GM18951 (cell line): Measurements from ENCODE around the gene NAXE.
"Not testable (repeated sequence)": the region's sequence is repeated elsewhere in the genome, so short reads cannot be mapped to it uniquely, and the experiment has no call there.

Experiments used
- POLR2A ChIP-seq: IDR thresholded peaks from 4 replicates; pipeline ENCODE4 v1.6.1; 2011; ENCODE audit warnings: mild to moderate bottlenecking; ENCODE audit not compliant: insufficient read length, insufficient read depth; ENCODE audit errors: extremely low read depth
- in situ Hi-C: fragments of 300-500 bp; cut with MboI; formaldehyde crosslinking; loops from one replicate; pipeline ENCODE4 v1.12.0; 2022; ENCODE audit warnings: low sequenced_read_pairs, mixed read lengths, inconsistent platforms; ENCODE audit not compliant: unreplicated experiment

Gene NAXE

GRCh38 chr1:156592910-156593660 lies 1.5 kb downstream of the NAXE start:
- in situ Hi-C loops = no loop called here
- TF ChIP-seq POLR2A = no peak

- in situ Hi-C loops = no loop called here
- no peak for TF ChIP-seq POLR2A
Observed at GRCh38 chr1:156593661-156593989, 2.0 kb downstream of the NAXE start.

GRCh38 chr1:156594190-156594589 lies 2.6 kb downstream of the NAXE start:
- in situ Hi-C loops = no loop called here
- TF ChIP-seq POLR2A = no peak

- in situ Hi-C loops = no loop called here
- TF ChIP-seq POLR2A = no peak
Observed at GRCh38 chr1:156595016-156595415, 3.4 kb downstream of the NAXE start.

- in situ Hi-C loops = no loop called here
- no peak for TF ChIP-seq POLR2A
Observed at GRCh38 chr1:156596426-156596825, 4.8 kb downstream of the NAXE start.

- in situ Hi-C loops = no loop called here
- TF ChIP-seq POLR2A = no peak
Observed at GRCh38 chr1:156598125-156598524, 6.5 kb downstream of the NAXE start.

- no peak for TF ChIP-seq POLR2A
- in situ Hi-C loops = no loop called here
Observed at GRCh38 chr1:156598731-156599432, 7.3 kb downstream of the NAXE start.

- in situ Hi-C loops = no loop called here
- no peak for TF ChIP-seq POLR2A
Observed at GRCh38 chr1:156599811-156600210, 8.2 kb downstream of the NAXE start.

GRCh38 chr1:156600733-156601121 lies 9.2 kb downstream of the NAXE start:
- in situ Hi-C loops = no loop called here
- no peak for TF ChIP-seq POLR2A

- in situ Hi-C loops = no loop called here
- TF ChIP-seq POLR2A = peak; percentile 76
Observed at GRCh38 chr1:156601122-156601830, 9.7 kb downstream of the NAXE start, which contains the start of gene GPATCH4. Gene GPATCH4 (minus strand): TSS chr1:156601479.

- in situ Hi-C loops = no loop called here
Observed at GRCh38 chr1:156601892-156602291, 10.3 kb downstream of the NAXE start.

GRCh38 chr1:156602557-156602993 lies 11.0 kb downstream of the NAXE start:
- no peak for TF ChIP-seq POLR2A
- in situ Hi-C loops = no loop called here

More at GRCh38 chr1:156601892-156602291, 10.3 kb downstream of the NAXE start:
- TF ChIP-seq POLR2A = no peak

- in situ Hi-C loops = not testable (repeated sequence)
Observed at GRCh38 chr1:156607344-156607743, 15.8 kb downstream of the NAXE start.

GRCh38 chr1:156608036-156608674 lies 16.6 kb downstream of the NAXE start:
- in situ Hi-C loops = no loop called here
- no peak for TF ChIP-seq POLR2A

GRCh38 chr1:156608981-156609380 lies 17.4 kb downstream of the NAXE start:
- in situ Hi-C loops = no loop called here

GRCh38 chr1:156610072-156610471 lies 18.5 kb downstream of the NAXE start:
- in situ Hi-C loops = loop anchor here (10.0 kb wide), 1 partner anchor 225 kb away; no protein-coding TSS in a partner anchor

More at GRCh38 chr1:156608981-156609380, 17.4 kb downstream of the NAXE start:
- no peak for TF ChIP-seq POLR2A
